SK-N-SH (cell line): Measurements from ENCODE around the gene TSEN2. TPM values are rescaled to one million over a fixed set of nuclear protein-coding genes. Genes with fewer than 3 reads are reported as not detected.

Experiments
- CTCF ChIA-PET: fragments of 300-600, 350-600 bp; formaldehyde crosslinking; extraction: SDS; loops from one replicate; lab custom pipeline; 2021; lab: Yijun Ruan, JAX
- POLR2A ChIA-PET: fragments of 350-600 bp; sonication (Branson Sonifier 250); formaldehyde crosslinking; extraction: SDS; loops from one replicate; lab custom pipeline; 2020; ENCODE audit warnings: antibody characterized with exemption, inconsistent platforms; lab: Yijun Ruan, JAX
- DNase-seq: peaks from one replicate; pipeline ENCODE4 v3.0.0; 2012
- H2AFZ ChIP-seq: fragments of 200-600 bp; sonication (generic); 2 replicates; pipeline ENCODE4 v1.8.1; 2016; ENCODE audit warnings: antibody characterized with exemption, mild to moderate bottlenecking, low read depth
- H3F3A ChIP-seq: fragments of 200-600 bp; sonication (generic); replicated peaks from 2 replicates; pipeline ENCODE3; 2016; ENCODE audit warnings: antibody characterized with exemption, mild to moderate bottlenecking; ENCODE audit not compliant: insufficient read depth
- H3K27ac ChIP-seq, 2 experiments: fragments of 200-500 bp in 1 of 2; fragments of 200-600 bp in 1 of 2; sonication (Bioruptor generic) in 1 of 2; sonication (generic), shearing (Covaris generic) in 1 of 2; 2 replicates each; pipeline versions ENCODE4 v1.5.1 to v1.6.1; 2014 to 2016; ENCODE audit warnings: low read depth in 2 of 2, inconsistent platforms in 1 of 2, low read length in 1 of 2, mild to moderate bottlenecking in 1 of 2, mixed read lengths in 1 of 2
- H3K27me3 ChIP-seq: fragments of 200-600 bp; sonication (generic), shearing (Covaris generic); 2 replicates; pipeline ENCODE4 v1.6.1; 2016; ENCODE audit warnings: mixed run types; ENCODE audit not compliant: insufficient read depth
- H3K36me3 ChIP-seq, 2 experiments: fragments of 200-500 bp in 1 of 2; fragments of 200-600 bp in 1 of 2; sonication (Bioruptor generic) in 1 of 2; sonication (generic) in 1 of 2; replicated peaks in 1 of 2; 2 replicates each; pipeline versions ENCODE3 to v1.5.1; 2014 to 2016; ENCODE audit warnings: low read length in 1 of 2, mild to moderate bottlenecking in 1 of 2; ENCODE audit not compliant: insufficient read depth in 2 of 2, control insufficient read depth in 1 of 2
- H3K4me1 ChIP-seq, 2 experiments: fragments of 200-500 bp in 1 of 2; fragments of 200-600 bp in 1 of 2; sonication (Bioruptor generic) in 1 of 2; sonication (generic), shearing (Covaris generic) in 1 of 2; 2 replicates each; pipeline versions ENCODE4 v1.5.1 to v1.6.1; 2014 to 2016; ENCODE audit warnings: low read depth in 1 of 2, low read length in 1 of 2, mixed run types in 1 of 2; ENCODE audit not compliant: insufficient read depth in 2 of 2, control insufficient read depth in 1 of 2
- H3K4me2 ChIP-seq: fragments of 200-600 bp; sonication (generic), shearing (Covaris generic); 2 replicates; pipeline ENCODE4 v1.6.1; 2017; ENCODE audit warnings: mixed run types
- H3K4me3 ChIP-seq, 2 experiments: fragments of 200-500 bp in 1 of 2; fragments of 200-600 bp in 1 of 2; sonication (Bioruptor generic) in 1 of 2; sonication (generic), shearing (Covaris generic) in 1 of 2; 2 replicates each; pipeline versions ENCODE4 v1.5.1 to v1.8.1; 2014 to 2016; ENCODE audit warnings: low read depth in 2 of 2, inconsistent platforms in 1 of 2, low read length in 1 of 2, mild to moderate bottlenecking in 1 of 2, mixed read lengths in 1 of 2, moderate library complexity in 1 of 2
- H3K79me2 ChIP-seq: fragments of 200-600 bp; sonication (generic); 2 replicates; pipeline ENCODE4 v1.8.1; 2017; ENCODE audit warnings: mild to moderate bottlenecking; ENCODE audit not compliant: insufficient read depth
- H3K9ac ChIP-seq: fragments of 200-600 bp; sonication (generic); 2 replicates; pipeline ENCODE4 v1.6.1; 2017; ENCODE audit warnings: mixed run types
- H3K9me2 ChIP-seq: fragments of 200-600 bp; sonication (generic); 2 replicates; pipeline ENCODE4 v1.6.1; 2017; ENCODE audit warnings: mixed run types
- H3K9me3 ChIP-seq: fragments of 200-600 bp; sonication (generic); 2 replicates; pipeline ENCODE4 v1.6.1; 2017; ENCODE audit warnings: mixed run types, mild to moderate bottlenecking, moderate library complexity
- H4K20me1 ChIP-seq: fragments of 200-600 bp; sonication (generic); 2 replicates; pipeline ENCODE4 v1.6.1; 2017; ENCODE audit warnings: mild to moderate bottlenecking, mixed run types; ENCODE audit not compliant: insufficient read depth
- CHD2 ChIP-seq: fragments of 150-350 bp; IDR thresholded peaks from 2 replicates; pipeline ENCODE4 v1.6.1; 2018; ENCODE audit warnings: low read length; ENCODE audit not compliant: partially characterized antibody
- EP300 ChIP-seq, 2 experiments: IDR thresholded peaks; 2 replicates each; pipeline versions ENCODE4 v1.4.0 to v1.6.1; 2012; ENCODE audit warnings: borderline replicate concordance in 1 of 2, low read depth in 1 of 2, low read length in 1 of 2
- FOSL2 ChIP-seq: IDR thresholded peaks from 2 replicates; pipeline ENCODE4 v1.4.0; 2012; ENCODE audit warnings: low read depth, mild to moderate bottlenecking, moderate library complexity, borderline replicate concordance
- FOXJ3 ChIP-seq: sonication (generic); formaldehyde crosslinking; IDR thresholded peaks from 2 replicates; pipeline ENCODE4 v1.5.1; 2020; ENCODE audit warnings: mild to moderate bottlenecking, missing genetic modification reagents
- FOXM1 ChIP-seq: IDR thresholded peaks from 2 replicates; pipeline ENCODE4 v1.4.0; 2012; ENCODE audit warnings: low read depth, mild to moderate bottlenecking
- JUND ChIP-seq: IDR thresholded peaks from 2 replicates; pipeline ENCODE4 v1.4.0; 2012
- MEF2A ChIP-seq: IDR thresholded peaks from 2 replicates; pipeline ENCODE4 v1.4.0; 2012; ENCODE audit warnings: low read depth, borderline replicate concordance
- MXI1 ChIP-seq: IDR thresholded peaks from 2 replicates; pipeline ENCODE4 v1.6.1; 2012; ENCODE audit warnings: mild to moderate bottlenecking, low read depth, low read length, improper control_type of control experiment
- NFIC ChIP-seq: IDR thresholded peaks from 2 replicates; pipeline ENCODE4 v1.4.0; 2012; ENCODE audit warnings: borderline replicate concordance
- NRF1 ChIP-seq: IDR thresholded peaks from 2 replicates; pipeline ENCODE4 v1.6.1; 2012; ENCODE audit warnings: low read depth, mild to moderate bottlenecking, low read length
- POLR2AphosphoS5 ChIP-seq: IDR thresholded peaks from 2 replicates; pipeline ENCODE4 v1.6.1; 2012; ENCODE audit warnings: low read depth, low read length
- RCOR1 ChIP-seq: fragments of 150-350 bp; IDR thresholded peaks from 2 replicates; pipeline ENCODE4 v1.6.1; 2017; ENCODE audit warnings: antibody characterized with exemption, low read length
- REST ChIP-seq: IDR thresholded peaks from 2 replicates; pipeline ENCODE4 v1.6.1; 2012; ENCODE audit warnings: mild to moderate bottlenecking, low read depth, low read length, moderate library complexity
- SIN3A ChIP-seq: IDR thresholded peaks from 2 replicates; pipeline ENCODE4 v1.6.1; 2012; ENCODE audit warnings: low read depth, mild to moderate bottlenecking, low read length, moderate library complexity, borderline replicate concordance
- SMC3 ChIP-seq: IDR thresholded peaks from 2 replicates; pipeline ENCODE4 v1.6.1; 2012; ENCODE audit warnings: low read depth, low read length, improper control_type of control experiment
- TAF1 ChIP-seq: IDR thresholded peaks from 2 replicates; pipeline ENCODE4 v1.6.1; 2012; ENCODE audit warnings: low read depth, mild to moderate bottlenecking, low read length, moderate library complexity, borderline replicate concordance
- TCF12 ChIP-seq: IDR thresholded peaks from 2 replicates; pipeline ENCODE4 v1.4.0; 2012
- TEAD4 ChIP-seq: IDR thresholded peaks from 2 replicates; pipeline ENCODE4 v1.4.0; 2012; ENCODE audit warnings: mild to moderate bottlenecking, borderline replicate concordance; ENCODE audit not compliant: insufficient read depth
- USF1 ChIP-seq: IDR thresholded peaks from 2 replicates; pipeline ENCODE4 v1.4.0; 2012; ENCODE audit warnings: low read depth, borderline replicate concordance
- USF2 ChIP-seq: fragments of 150-350 bp; IDR thresholded peaks from 2 replicates; pipeline ENCODE4 v1.6.1; 2017; ENCODE audit warnings: antibody characterized with exemption, low read length, low read depth, borderline replicate concordance
- ZBTB33 ChIP-seq: IDR thresholded peaks from 2 replicates; pipeline ENCODE4 v1.4.0; 2012; ENCODE audit warnings: low read depth, borderline replicate concordance
- WGBS: methylation state at CpG from one replicate; pipeline ENCODE4 v1.1.6; 2017; ENCODE audit warnings: low lambda C conversion rate; 5-methylcytosine and 5-hydroxymethylcytosine counted together
- polyA plus RNA-seq, 3 experiments: library from polyadenylated mRNA; depleted of rRNA; stranded (reverse); fragments of >200 nt; gene quantifications; 2 replicates each; pipeline ENCODE4 v1.2.3, GENCODE V29; 2012

The TSEN2 gene
- polyA plus RNA-seq, 1 of the 3 experiments (the other 2 are of a cell fraction) = 13.0 TPM

- TF ChIP-seq MEF2A (no peak), TCF12 (no peak)
These were observed 38.0 kb upstream of the TSEN2 start (continued) for GRCh38 chr3:12446298-12446697.

GRCh38 chr3:12447075-12447474 lies 37.2 kb upstream of the TSEN2 start:
- no peak overlapping the region for H3K4me2 ChIP-seq
- no peak for DNase-seq
- no peaks in the 10 kb centered on the region for H3K9me2 ChIP-seq
- no peak overlapping the region for H3K4me3 ChIP-seq
- H3K9ac ChIP-seq = no peak overlapping the region
- H4K20me1 ChIP-seq = no peaks in the 10 kb centered on the region
- H3K79me2 ChIP-seq = no peaks in the 10 kb centered on the region
- TF ChIP-seq REST (no peak), FOSL2 (no peak), USF2 (no peak), NFIC (no peak), TCF12 (no peak), POLR2AphosphoS5 (no peak), CHD2 (no peak), MXI1 (no peak), USF1 (no peak), ZBTB33 (no peak), JUND (no peak), TEAD4 (no peak), FOXJ3 (CRISPR knock-in tag) (no peak), NRF1 (no peak), FOXM1 (no peak), TAF1 (no peak), EP300 (IDR thresholded peaks at IDR 0.05; ENCODE audit: borderline replicate concordance in 1 of 2, low read depth in 1 of 2, low read length in 1 of 2) (no peak), SIN3A (no peak), SMC3 (no peak), RCOR1 (no peak)
- H3F3A ChIP-seq = no peaks in the 10 kb centered on the region
- no peak overlapping the region for H3K27ac ChIP-seq
- H3K27me3 ChIP-seq = no peaks in the 10 kb centered on the region
- H3K9me3 ChIP-seq = no peaks in the 10 kb centered on the region
- peaks cover 0 to 15% of the 10 kb centered on the region in 2 experiments; a peak in 1 of 4 replicates for H3K4me1 ChIP-seq
- POLR2A ChIA-PET = no interaction called here
- no peak overlapping the region for H2AFZ ChIP-seq
- H3K36me3 ChIP-seq = no peaks in the 10 kb centered on the region
- CTCF ChIA-PET = interaction anchor here (0.7 kb wide), 1 partner anchor 30 kb away, joined by 4 read pairs; no protein-coding TSS in a partner anchor
- WGBS = 90% methylated on average over 4 of the region's 4 CpGs
